NCI-H1092 treated with DMSO at 0.1 percent for 48 hours (cell line): ENCODE results near the gene GSK3A.

Experiments used
- DNase-seq: peaks from one replicate; lab custom pipeline; 2025; lab: John Stamatoyannopoulos, UW

GSK3A gene

DNA sequence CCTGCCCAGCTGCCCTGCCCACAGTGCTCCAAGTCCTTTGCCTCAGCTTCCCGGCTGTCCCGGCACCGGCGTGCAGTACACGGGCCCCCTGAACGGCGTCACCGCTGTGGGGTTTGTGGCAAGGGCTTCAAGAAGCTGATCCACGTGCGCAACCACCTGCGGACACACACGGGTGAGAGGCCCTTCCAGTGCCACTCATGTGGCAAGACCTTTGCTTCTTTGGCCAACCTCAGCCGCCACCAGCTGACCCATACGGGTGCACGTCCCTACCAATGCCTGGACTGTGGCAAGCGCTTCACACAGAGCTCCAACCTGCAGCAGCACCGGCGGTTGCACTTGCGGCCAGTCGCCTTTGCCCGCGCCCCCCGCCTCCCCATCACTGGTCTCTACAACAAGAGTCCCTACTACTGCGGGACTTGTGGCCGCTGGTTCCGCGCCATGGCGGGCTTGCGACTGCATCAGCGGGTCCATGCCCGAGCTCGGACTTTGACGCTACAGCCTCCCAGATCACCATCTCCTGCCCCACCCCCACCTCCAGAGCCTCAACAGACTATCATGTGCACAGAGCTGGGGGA is 16.6 kb downstream of the GSK3A start:
- no peak for DNase-seq

DNA sequence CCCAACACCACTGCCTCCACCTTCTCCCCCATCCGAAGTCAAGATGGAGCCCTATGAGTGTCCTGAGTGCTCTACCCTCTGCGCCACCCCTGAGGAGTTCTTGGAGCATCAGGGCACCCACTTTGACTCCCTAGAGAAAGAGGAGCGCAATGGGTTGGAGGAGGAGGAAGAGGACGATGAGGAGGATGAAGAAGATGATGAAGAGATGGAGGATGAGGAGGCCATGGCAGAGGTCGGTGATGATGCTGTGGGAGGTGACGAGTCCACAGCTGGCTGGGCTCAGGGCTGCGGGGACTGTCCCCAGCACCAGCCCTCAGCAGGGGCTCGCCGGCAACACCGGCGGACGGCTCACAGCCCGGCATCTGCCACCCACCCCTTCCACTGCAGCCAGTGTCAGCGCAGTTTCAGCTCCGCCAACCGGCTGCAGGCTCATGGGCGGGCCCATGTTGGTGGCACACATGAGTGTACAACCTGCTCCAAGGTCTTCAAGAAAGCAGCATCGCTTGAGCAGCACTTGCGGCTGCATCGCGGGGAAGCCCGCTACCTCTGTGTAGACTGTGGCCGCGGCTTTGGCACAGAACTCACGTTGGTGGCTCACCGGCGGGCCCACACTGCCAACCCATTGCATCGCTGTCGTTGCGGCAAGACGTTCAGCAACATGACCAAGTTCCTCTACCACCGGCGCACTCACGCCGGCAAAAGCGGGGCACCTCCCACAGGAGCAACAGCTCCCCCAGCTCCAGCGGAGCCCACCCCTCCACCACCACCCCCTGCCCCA is 17.3 kb downstream of the GSK3A start:
- no peak for DNase-seq

DNA sequence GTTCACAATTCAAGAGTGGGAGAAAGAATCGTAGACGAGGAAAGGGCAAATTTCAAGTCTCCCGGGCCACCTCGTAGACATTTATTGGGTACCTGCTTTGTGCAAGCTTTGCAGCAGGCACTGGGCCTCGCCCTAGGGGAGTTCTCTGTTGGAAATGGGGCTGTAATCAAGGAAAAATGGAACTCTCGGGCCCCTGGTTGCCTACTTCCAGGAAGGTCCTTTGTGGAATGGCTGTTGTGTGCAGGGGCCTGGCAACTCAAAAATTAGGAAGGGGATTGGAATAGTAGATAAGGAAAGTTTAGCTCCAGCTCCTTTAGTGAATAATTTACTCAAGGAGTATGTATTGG is 21.7 kb downstream of the GSK3A start:
- no peak for DNase-seq

DNA sequence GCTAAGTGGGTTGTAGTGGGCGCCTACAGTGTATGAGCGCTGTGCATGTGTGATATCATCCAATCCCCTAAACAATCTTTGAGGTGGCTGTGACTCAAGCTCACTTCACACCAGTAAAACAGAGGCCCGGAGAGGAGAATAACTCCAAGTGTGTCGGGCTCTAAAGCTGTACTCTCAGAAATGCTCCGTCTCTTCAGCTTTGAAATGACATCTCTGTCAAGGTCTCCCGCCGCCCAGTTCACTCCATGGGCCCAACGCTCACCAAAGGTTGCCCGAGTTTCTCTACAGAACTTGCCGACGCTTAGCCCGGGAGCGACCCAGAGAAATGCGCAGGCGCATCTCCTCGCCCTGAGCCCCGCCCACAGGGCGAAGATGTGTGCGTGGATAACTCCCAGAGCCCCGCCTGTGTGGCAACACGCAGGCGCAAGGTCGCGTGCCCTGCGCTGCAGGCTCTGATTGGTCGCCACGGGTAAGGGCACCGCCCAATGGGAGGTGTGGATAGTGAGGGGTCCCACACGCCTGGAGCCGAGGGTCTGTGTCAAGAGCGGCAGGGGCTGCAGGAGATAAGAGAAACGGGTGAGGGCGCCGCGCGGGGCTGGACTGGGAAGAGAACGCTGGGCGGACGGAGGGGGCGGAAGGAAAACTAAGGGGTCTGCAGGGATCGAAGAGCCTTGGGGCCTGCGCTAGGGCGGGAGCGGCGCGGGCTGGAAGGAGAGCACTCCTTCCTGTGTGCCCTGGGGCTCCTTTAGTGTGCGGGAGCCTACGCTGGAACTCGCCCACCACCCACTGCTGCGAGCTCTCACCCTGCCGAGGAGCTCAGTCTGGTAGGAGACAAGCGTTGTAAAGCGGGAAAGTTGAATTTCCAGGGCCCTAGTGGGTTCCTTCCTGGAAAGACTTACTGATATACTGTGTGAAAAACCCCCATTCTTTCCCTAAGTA is 22.3 kb downstream of the GSK3A start, which contains the start of gene ZNF526:
Gene ZNF526 (plus strand): TSS at position 501 of the 939 bp plus-strand sequence. CDS start 4,092 bp downstream, outside the sequence.
- DNase-seq: peak; percentile 95

DNA sequence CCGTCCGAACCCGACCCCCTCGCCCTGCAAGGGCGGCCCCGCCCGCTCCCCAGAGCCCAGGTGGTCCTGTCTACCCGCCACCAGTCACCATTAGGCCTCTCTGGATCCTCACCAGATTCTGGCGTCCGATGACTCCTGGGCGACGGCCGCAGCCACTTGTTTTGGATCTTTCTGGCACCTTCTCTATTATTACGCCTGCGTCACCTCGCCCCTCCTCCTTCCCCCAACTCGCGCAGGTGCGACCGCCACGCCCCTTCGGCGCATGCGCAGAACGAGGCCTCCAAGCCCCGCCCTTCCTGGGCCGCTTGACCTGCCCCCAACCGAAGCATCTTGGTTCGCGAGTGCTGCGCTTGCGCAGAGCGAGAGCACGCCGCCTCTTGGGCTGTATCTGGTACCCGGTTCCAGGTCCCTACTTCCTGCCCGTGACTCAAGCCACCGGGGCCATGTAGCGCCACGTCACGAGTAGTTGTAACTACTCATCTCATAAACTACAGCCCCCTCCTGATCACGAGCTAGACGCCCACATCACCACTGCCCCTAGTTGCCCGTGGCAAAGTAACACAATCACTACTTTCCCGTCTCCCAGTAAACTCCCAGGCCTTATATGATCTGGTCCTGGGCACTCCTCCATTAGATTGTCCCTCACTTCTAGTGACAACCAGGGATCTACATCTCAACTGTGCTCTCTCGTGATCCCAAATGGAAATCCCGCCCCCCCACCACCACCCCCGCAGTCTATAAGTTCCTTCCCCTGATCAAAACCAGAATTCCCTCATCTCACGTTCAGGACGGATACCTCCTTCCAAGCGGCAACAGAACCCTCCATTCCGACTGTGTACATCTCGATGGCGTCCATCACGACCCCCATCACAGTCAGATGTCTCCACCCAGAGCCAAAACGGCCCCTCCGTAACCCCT is 24.6 kb downstream of the GSK3A start, which contains the start of gene DEDD2:
Gene DEDD2 (minus strand): TSS at position 158 of the 918 bp plus-strand sequence. CDS start 670 bp downstream, outside the sequence.
- peak; percentile 90 for DNase-seq

DNA sequence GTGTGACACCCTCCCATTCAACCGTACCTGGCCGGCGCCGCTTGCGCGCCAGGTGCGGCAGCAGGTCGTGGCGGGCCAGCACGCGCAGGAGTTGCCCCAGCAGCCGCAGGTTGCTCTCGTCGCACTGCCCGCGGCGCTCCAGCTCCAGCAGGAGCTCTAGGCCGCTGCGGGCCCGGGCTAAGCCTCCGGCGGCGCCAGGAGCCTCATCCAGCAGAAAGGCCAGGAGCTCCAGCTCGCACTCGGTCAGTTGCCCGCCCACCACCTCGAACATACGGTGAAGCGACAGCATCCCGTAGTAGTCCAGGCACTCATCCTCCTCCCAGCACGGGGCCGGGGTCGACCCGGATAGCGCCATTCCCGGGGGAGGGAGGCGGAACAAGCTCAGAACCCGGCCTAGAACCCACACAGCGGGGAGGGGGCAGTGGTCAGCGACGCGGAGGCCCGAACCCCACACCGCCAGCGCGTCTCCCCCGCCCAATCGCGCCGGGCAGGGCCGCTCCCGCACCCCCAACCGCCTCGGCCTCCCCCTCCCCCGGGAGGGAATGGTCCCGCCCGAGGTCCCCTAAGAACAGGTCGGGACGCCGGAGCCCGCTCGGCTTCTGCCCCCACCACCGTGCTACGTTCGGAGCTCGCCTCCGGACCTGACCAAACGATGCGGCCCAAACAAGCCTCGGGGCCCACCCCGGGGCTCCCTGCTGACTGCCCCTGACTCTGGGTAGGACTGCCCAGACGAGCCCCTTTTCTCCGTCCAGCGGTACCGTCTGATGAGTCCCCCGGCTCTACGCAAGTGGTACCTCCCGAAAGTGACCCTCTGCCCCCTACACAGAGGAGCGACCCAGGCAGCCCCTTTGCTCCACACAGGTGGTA is 25.5 kb downstream of the GSK3A start:
- DNase-seq: no peak

DNA sequence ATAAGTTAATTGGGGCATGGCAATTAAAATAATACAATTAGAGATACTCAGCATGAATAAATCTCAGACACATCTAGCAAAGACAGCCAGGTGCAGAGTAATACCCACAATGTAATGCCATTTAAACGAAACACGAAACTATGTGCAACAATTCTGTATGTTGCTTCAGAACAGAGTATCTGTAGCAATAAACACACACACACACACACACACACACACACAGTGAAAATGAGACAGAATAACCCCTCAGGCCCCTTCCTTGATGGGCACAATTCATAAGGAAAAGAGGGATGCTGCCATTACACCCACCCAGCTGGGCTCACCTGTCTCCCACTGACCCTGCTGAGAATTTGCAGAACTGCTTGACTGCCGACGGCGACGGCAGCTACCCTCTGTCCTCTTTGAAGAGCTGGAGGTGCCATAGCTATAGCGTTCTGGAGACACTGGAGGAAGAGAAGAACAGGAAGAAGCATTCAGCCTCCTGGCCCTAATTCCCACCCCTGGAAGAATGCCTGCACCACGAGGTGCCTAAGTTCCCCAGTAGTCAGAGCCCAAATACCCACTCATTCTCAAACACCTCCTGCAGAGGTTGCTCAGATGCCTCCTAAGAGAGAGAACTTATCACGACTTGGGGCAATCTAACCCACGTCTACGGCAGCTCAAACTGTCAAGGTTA is 27.5 kb downstream of the GSK3A start:
- DNase-seq: no peak

DNA sequence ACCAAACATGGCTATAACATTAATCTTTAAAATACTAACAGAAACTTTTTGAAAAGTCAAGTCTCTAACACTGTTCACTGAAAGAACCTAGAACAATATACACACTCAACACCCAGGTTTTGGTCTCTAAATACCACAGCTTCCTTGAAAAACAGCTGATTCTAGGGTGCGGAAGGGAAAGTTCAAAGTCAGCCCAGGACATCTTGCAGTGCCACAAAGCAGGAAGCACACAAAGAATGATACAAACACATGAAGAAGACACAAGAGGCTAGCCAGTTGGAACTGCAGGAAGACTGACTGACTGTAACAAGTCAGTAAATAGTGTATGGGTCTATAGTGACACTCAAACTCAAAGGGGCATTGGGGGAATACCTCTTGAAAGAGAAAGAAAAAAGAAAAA is 29.5 kb downstream of the GSK3A start:
- no peak for DNase-seq

DNA sequence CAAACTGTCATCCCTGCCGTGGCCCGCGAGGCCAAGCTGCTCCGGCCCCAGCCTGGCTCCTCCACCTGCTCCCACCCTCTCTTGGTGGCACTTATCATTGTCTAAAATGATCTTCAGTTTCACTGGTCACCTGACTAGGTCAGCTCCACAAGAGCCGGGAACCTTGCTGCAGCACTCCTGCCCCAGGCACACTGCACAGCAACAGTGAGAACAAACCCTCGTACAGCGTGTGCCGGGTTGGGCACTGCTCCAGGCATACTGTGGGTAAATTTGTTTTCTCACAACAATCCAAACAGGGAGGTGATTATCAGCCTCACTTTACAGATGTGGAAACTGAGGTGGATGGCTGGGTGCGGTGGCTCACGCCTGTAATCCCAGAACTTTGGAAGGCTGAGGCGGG is 33.8 kb downstream of the GSK3A start:
- DNase-seq: no peak

DNA sequence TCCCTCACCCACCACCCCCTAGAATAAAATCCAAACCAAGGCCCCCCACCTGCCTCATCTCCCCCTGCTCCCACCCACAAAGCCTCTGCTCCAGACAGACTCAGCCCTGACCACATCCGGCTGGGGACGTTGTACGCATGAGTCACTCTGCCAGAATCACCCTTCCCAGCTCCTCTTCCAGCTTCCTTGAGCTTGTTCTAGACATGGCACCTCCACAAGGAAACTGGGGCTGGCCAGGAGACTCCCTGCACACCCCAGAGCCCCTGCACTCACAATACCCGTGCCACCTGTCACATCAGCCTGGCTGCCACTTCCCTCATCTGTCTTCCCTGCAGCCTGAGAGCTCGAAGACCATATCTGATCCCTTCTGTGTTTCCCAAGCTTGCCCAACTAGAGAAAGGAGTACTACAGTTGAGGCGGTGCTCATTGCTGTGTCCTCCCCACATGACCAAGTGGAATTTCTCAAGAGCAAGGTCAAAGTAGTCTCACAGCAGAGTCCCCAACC is 34.6 kb downstream of the GSK3A start:
- DNase-seq: no peak

DNA sequence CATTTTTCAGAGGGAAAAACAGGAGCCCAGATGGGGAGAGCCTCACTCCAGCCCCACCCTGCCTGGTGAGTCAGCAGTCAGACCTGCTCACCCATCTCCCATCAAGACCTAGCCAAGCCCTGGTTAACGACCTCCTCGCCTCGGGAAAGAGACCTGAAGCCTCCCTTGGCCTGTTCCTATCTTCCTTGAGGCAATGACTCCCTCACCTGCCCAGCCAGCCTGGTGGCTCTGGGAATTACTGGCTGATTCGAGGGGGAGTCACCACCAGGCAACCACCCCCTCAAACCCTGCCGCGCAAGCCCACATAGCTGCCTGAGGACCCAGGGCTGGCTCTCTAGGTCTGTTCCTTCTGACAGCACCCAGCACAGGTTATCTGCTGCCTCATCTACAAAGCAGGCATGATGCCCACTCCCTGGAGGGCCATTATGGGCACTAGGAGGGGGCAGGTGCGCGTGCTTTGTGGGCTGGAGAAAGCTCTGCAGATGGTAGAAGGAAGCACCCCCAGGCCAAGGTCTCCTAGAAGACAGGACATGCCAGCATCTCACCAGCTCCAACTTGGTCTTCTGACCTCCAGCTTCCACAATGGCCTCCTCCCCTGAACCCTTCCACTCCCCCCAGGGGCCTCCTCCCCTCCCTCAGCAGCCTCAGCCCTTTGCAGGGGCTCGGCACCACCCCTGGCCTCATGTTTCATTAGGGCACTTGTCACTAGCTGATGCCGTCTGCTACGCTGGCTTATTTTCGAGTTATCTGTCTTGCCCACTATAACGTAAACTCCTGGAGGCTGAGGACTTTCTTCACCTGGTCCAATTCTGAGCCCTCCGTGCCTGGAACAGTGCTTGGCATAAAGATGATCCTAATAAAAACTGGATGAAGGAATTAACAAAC is 35.3 kb downstream of the GSK3A start:
- no peak for DNase-seq

DNA sequence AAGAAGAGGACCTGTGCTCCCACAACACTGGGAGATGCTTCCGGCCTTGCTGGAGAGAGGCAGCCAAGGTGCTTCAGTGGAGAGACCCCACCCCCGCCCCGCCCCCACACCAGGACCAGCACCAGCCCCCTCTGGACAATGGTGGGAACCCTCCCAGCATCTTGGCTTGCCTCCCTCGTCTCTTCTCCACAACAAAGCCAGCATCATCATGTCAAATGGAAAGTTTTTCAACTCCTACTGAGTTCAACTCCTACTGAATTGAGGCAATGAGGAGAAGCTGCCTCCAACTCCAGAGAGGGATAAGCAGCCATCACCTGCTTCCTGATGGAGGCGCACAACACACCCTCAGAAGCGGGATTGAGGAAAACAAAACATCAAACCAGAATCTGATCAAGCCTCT is 37.7 kb downstream of the GSK3A start:
- no peak for DNase-seq

DNA sequence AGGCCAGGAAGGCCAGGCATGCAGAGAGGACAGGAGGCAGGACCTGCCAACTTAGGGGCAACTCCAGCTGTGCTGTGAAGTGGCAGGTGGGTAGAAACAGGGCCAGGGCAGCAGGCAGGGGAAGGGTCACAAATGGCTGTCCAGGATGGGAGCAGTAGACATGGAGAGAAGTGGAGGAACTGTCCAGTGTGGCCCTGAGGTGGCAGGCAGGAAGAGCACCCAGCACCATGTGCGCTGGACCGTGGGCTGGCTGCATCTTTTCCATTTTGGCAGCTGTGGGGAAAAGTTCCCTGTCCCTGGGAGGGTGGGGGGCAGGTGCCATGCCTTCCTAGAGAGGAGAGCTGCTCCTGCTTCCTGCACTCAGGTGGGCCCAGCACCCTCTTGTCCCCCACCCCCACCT is 38.7 kb downstream of the GSK3A start:
- DNase-seq: no peak

DNA sequence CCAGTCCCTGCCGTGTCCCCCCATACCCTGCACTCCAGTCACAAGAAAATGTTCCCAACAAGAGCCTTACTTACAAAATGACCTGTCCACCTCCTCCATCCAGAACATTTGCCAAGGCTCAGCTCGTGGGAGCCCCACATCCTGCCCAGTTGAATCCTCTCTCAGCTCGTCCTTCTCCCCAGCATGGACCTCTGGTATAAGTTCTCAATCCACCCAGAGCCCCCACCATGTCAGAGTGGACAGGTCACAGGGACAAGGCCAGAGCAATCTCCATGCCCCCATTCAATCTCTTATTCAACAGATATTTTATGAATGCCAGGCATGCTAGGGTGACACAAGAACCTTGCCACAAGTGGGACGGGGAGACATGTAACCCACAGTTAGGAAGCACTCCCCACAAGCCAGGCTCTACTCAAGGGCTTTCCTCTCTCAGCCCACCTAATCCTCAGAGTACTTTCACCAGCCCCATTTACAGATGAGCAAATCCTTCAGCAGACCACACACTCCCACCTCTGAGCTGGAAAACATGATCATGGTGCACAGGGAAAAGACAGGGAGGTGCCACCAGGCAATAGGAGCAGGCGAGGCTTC is 40.0 kb downstream of the GSK3A start:
- no peak for DNase-seq

DNA sequence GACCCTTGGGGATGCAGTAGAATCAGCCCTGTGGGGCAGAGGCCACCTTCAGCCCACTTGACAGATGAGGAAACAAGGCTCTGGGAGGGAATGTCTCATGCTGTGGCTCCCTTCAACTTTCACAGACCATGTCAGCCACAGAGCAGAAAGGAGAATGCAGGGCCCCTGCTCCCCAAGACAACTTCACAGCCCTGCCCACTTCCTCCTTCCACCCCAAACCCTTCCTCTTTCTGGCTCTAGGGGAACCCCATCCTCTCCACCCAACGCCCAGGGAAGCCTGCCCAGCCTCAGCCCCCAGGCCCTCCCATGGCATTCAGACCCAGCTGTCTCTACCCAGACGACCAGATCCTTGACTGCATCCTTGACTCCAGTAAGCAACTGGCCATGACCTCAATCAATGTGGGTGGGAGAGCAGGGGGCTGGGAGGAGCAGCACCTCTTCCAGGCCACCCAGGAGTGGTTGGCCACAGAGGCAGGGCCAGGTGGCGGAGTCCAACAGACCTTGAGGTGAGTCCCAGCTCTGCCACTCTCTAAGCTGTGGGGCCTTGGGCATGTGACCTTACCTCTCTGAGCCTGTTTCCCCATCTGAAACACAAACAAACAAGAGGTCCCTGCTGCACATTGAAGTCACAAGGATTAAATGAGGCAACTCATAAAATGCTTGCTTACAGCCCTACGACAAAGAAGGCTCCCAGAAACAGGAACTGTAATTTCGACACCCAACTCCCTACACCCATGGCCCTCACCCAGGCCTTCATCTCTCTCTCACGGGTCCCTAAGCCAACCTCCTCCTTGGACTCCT is 40.7 kb downstream of the GSK3A start:
- no peak for DNase-seq

DNA sequence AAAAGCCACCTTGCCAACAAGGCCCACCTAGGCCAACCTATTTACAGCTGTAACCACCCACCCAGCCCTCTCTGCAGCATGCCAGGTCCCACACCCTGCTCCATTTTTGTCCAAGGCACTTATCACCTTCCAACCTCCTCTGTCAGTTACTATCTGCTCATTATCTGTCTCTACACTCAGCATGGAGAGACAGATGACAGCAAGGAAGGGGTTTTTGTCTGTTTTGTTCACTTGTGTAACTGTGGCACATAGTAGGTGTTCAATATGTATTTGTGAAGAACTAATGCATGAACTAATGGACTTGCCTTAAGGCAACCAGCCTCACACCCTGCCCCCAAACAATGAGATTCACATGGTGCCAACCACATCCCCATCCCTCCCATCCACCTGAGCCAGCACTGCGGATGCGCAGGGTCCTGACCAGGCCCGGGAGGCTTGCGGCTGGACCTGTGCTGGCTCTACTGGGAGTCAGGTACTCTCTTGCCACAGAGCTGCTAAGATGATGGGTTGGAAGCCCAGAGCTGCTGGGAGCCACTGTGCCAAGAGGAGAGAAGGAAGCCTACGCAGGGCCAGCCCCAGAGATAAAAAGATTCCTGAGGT is 42.2 kb downstream of the GSK3A start:
- DNase-seq: no peak
